ENCODE measurements around the gene SULT4A1.

The SULT4A1 gene

DNA sequence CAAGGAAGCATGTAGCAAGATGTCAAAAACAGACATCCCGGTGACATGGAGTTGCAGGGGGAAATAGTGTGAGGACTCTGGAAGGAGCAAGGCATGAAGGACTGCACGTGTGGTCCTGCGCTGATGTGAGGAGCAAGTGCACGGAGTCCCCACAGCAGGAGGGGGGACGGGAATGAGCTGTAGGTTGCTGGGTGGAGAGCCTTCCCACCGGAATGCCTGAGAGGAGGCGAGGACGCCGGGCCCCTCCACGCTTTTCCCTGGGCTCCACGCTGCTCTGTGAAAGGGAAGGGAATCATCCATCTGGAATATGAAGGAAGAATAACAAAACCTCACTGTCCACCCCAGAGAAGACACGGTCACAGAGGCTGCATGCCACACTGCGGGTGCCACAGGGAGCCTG is 26.6 kb downstream of the SULT4A1 start:
- DNase-seq (ENCODE audit: low read depth in 1 of 2, low spot score in 1 of 2), result no peak
- H3K27ac ChIP-seq (replicated peaks), result no peak overlapping the region
- TF ChIP-seq GABPA (IDR thresholded peaks at IDR 0.05; ENCODE audit: low read depth) (no peak), SPI1 (IDR thresholded peaks at IDR 0.05; ENCODE audit: borderline replicate concordance, low read depth) (no peak), POLR2AphosphoS5 (IDR thresholded peaks at IDR 0.05; ENCODE audit: low read depth) (no peak)
- TF ChIP-seq, protein P1, sequence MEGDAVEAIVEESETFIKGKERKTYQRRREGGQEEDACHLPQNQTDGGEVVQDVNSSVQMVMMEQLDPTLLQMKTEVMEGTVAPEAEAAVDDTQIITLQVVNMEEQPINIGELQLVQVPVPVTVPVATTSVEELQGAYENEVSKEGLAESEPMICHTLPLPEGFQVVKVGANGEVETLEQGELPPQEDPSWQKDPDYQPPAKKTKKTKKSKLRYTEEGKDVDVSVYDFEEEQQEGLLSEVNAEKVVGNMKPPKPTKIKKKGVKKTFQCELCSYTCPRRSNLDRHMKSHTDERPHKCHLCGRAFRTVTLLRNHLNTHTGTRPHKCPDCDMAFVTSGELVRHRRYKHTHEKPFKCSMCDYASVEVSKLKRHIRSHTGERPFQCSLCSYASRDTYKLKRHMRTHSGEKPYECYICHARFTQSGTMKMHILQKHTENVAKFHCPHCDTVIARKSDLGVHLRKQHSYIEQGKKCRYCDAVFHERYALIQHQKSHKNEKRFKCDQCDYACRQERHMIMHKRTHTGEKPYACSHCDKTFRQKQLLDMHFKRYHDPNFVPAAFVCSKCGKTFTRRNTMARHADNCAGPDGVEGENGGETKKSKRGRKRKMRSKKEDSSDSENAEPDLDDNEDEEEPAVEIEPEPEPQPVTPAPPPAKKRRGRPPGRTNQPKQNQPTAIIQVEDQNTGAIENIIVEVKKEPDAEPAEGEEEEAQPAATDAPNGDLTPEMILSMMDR (IDR thresholded peaks at IDR 0.05; ENCODE audit: insufficient read depth, low read length), result no peak
- TF ChIP-seq, protein P2, sequence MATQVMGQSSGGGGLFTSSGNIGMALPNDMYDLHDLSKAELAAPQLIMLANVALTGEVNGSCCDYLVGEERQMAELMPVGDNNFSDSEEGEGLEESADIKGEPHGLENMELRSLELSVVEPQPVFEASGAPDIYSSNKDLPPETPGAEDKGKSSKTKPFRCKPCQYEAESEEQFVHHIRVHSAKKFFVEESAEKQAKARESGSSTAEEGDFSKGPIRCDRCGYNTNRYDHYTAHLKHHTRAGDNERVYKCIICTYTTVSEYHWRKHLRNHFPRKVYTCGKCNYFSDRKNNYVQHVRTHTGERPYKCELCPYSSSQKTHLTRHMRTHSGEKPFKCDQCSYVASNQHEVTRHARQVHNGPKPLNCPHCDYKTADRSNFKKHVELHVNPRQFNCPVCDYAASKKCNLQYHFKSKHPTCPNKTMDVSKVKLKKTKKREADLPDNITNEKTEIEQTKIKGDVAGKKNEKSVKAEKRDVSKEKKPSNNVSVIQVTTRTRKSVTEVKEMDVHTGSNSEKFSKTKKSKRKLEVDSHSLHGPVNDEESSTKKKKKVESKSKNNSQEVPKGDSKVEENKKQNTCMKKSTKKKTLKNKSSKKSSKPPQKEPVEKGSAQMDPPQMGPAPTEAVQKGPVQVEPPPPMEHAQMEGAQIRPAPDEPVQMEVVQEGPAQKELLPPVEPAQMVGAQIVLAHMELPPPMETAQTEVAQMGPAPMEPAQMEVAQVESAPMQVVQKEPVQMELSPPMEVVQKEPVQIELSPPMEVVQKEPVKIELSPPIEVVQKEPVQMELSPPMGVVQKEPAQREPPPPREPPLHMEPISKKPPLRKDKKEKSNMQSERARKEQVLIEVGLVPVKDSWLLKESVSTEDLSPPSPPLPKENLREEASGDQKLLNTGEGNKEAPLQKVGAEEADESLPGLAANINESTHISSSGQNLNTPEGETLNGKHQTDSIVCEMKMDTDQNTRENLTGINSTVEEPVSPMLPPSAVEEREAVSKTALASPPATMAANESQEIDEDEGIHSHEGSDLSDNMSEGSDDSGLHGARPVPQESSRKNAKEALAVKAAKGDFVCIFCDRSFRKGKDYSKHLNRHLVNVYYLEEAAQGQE (IDR thresholded peaks at IDR 0.05; ENCODE audit: insufficient replicate concordance, low read depth), result no peak

DNA sequence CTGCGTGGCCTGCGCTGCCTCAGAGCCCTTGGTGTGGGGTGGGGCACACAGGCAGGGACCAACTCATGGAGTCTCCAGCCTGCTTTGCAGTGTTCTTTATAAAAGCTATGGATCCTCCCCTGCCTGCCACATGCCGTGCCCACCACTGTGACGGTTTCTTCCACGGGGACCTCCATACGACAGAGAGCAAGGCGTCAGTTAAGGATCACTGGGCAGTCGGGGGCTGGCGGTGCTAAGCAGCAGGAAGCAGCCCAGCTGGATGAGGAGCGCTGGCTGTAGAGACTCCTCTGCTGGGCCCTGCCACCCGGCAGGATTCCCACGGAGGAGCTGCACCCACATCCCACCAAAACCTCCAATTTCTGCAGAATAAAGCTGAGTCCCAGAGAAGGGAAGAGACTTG is 27.1 kb downstream of the SULT4A1 start:
- TF ChIP-seq POLR2AphosphoS5 (IDR thresholded peaks at IDR 0.05; ENCODE audit: low read depth) (no peak), GABPA (IDR thresholded peaks at IDR 0.05; ENCODE audit: low read depth) (no peak), SPI1 (IDR thresholded peaks at IDR 0.05; ENCODE audit: borderline replicate concordance, low read depth) (no peak)
- TF ChIP-seq, protein P2 (IDR thresholded peaks at IDR 0.05; ENCODE audit: insufficient replicate concordance, low read depth), result no peak
- TF ChIP-seq, protein P1 (IDR thresholded peaks at IDR 0.05; ENCODE audit: insufficient read depth, low read length), result no peak
- no peak for DNase-seq (ENCODE audit: low read depth in 1 of 2, low spot score in 1 of 2)
- Histone ChIP-seq H3K4me3 (replicated peaks; ENCODE audit: insufficient read depth, low read length) (no peak overlapping the region), H3K27me3 (ENCODE audit: insufficient read depth, poor library complexity, severe bottlenecking) (peaks cover 11% of the 10 kb centered on the region), H3K27ac (replicated peaks) (no peak overlapping the region)

More for the DNA sequence above, 26.6 kb downstream of the SULT4A1 start:
- H3K4me3 ChIP-seq (replicated peaks; ENCODE audit: insufficient read depth, low read length), result no peak overlapping the region
- H3K27me3 ChIP-seq (ENCODE audit: insufficient read depth, poor library complexity, severe bottlenecking), result peaks cover 11% of the 10 kb centered on the region

DNA sequence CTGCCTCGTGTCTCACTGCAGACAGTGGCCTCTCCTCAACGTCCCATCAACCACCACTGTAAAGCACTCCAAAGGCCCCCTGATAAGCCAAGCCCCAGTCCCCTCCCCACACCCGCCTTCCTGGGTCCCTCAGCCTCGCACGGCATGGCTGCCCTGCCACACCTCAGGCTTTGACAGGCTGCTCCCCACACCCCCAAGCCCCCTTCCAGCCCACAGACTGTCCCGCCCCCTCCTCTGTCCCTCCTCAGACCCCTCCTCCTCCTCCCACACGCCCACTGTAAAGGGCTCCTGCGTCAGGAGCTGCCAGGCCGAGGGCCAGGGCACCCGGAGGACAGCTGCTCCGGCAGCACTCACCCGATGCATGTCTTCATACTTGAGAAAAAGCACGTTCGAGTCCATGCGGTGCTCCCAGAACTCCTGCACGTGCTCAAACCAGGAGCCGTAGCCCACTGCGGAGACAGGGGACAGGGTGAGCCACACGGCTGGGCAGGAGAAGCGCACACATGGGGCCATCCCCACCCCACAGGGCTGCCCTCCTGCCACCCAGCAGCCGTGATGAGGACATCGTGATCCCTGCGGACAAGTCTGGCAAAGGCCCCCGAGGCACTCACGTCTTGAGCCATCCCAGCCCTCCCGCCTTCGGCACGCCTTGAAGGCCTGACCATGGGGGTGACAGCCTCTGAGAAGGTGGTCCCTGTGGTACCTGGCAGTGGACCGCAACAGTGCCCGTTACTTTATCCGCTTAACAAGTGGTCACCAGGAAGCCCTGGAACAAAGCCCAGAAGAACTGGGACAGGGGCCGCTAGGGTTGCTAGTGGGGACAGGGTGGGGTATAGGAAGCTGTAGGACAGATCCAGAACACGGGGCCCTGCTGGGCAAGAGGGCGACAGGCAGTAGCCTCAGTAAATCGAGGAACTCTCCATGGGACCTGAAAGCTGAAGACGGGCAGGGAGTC is 28.8 kb downstream of the SULT4A1 start:
- no peak overlapping the region for H3K27ac ChIP-seq (replicated peaks)
- no peak overlapping the region for H3K4me3 ChIP-seq (replicated peaks; ENCODE audit: insufficient read depth, low read length)
- TF ChIP-seq GABPA (IDR thresholded peaks at IDR 0.05; ENCODE audit: low read depth) (no peak), POLR2AphosphoS5 (IDR thresholded peaks at IDR 0.05; ENCODE audit: low read depth) (no peak), SPI1 (IDR thresholded peaks at IDR 0.05; ENCODE audit: borderline replicate concordance, low read depth) (no peak)
- DNase-seq (ENCODE audit: low read depth in 1 of 2, low spot score in 1 of 2), result no peak
- peaks cover 11% of the 10 kb centered on the region for H3K27me3 ChIP-seq (ENCODE audit: insufficient read depth, poor library complexity, severe bottlenecking)
